ENCODE measurements around the gene YPEL1.
"Not testable (repeated sequence)": the region's sequence is repeated elsewhere in the genome, so short reads cannot be mapped to it uniquely, and the experiment has no call there.

YPEL1 gene

GRCh38 chr22:21730535-21731308 lies 4.9 kb downstream of the YPEL1 start:
- Histone ChIP-seq H3K9me3 (ENCODE audit: control insufficient read depth, low read length) (no peaks in the 10 kb centered on the region), H3K79me2 (peaks cover 5% of the 10 kb centered on the region)

GRCh38 chr22:21729184-21729583 lies 6.4 kb downstream of the YPEL1 start:
- not testable (repeated sequence) for H3K9ac ChIP-seq; H2AFZ ChIP-seq; H3K27me3 ChIP-seq (ENCODE audit: control insufficient read depth, insufficient read depth, low read length); H3K4me3 ChIP-seq (ENCODE audit: low read depth, low read length); H3K4me2 ChIP-seq (ENCODE audit: low read length); H3K79me2 ChIP-seq; H3K4me1 ChIP-seq; H3K27ac ChIP-seq; H3K36me3 ChIP-seq (ENCODE audit: control insufficient read depth, insufficient read depth, low read length); H3K9me3 ChIP-seq (ENCODE audit: control insufficient read depth, low read length)

More at GRCh38 chr22:21730535-21731308, 4.9 kb downstream of the YPEL1 start:
- TF ChIP-seq CTCF (IDR thresholded peaks at IDR 0.05): no peak
- Histone ChIP-seq H3K36me3 (ENCODE audit: control insufficient read depth, insufficient read depth, low read length) (no peaks in the 10 kb centered on the region), H3K9ac (no peak overlapping the region), H3K4me2 (ENCODE audit: low read length) (no peak overlapping the region), H2AFZ (no peak overlapping the region), H3K27me3 (ENCODE audit: control insufficient read depth, insufficient read depth, low read length) (no peaks in the 10 kb centered on the region), H3K4me3 (ENCODE audit: low read depth, low read length) (no peak overlapping the region), H3K4me1 (no peaks in the 10 kb centered on the region), H3K27ac (no peak overlapping the region)

GRCh38 chr22:21728270-21728669 lies 7.3 kb downstream of the YPEL1 start:
- Histone ChIP-seq H3K4me2 (ENCODE audit: low read length) (no peak overlapping the region), H3K36me3 (ENCODE audit: control insufficient read depth, insufficient read depth, low read length) (no peaks in the 10 kb centered on the region), H2AFZ (no peak overlapping the region), H3K27me3 (ENCODE audit: control insufficient read depth, insufficient read depth, low read length) (no peaks in the 10 kb centered on the region), H3K4me3 (ENCODE audit: low read depth, low read length) (no peak overlapping the region), H3K79me2 (peaks cover 5% of the 10 kb centered on the region), H3K9ac (no peak overlapping the region), H3K27ac (no peak overlapping the region), H3K9me3 (ENCODE audit: control insufficient read depth, low read length) (no peaks in the 10 kb centered on the region), H3K4me1 (no peaks in the 10 kb centered on the region)
- no peak for TF ChIP-seq CTCF (IDR thresholded peaks at IDR 0.05)

- Histone ChIP-seq H3K27ac (no peak overlapping the region), H3K4me2 (ENCODE audit: low read length) (no peak overlapping the region), H3K36me3 (ENCODE audit: control insufficient read depth, insufficient read depth, low read length) (no peaks in the 10 kb centered on the region), H3K9me3 (ENCODE audit: control insufficient read depth, low read length) (no peaks in the 10 kb centered on the region), H3K27me3 (ENCODE audit: control insufficient read depth, insufficient read depth, low read length) (no peaks in the 10 kb centered on the region), H3K4me1 (no peaks in the 10 kb centered on the region), H2AFZ (no peak overlapping the region), H3K9ac (no peak overlapping the region), H3K4me3 (ENCODE audit: low read depth, low read length) (no peak overlapping the region), H3K79me2 (peaks cover 5% of the 10 kb centered on the region)
- TF ChIP-seq CTCF (IDR thresholded peaks at IDR 0.05): no peak
Observed at GRCh38 chr22:21727768-21728167, 7.8 kb downstream of the YPEL1 start.

- Histone ChIP-seq H3K4me1 (no peaks in the 10 kb centered on the region), H3K9me3 (ENCODE audit: control insufficient read depth, low read length) (no peaks in the 10 kb centered on the region), H3K9ac (no peak overlapping the region), H2AFZ (no peak overlapping the region), H3K27me3 (ENCODE audit: control insufficient read depth, insufficient read depth, low read length) (no peaks in the 10 kb centered on the region), H3K36me3 (ENCODE audit: control insufficient read depth, insufficient read depth, low read length) (no peaks in the 10 kb centered on the region), H3K4me2 (ENCODE audit: low read length) (no peak overlapping the region), H3K4me3 (ENCODE audit: low read depth, low read length) (no peak overlapping the region), H3K79me2 (peaks cover 5% of the 10 kb centered on the region), H3K27ac (no peak overlapping the region)
- TF ChIP-seq CTCF (IDR thresholded peaks at IDR 0.05): no peak
Observed at GRCh38 chr22:21727159-21727558, 8.4 kb downstream of the YPEL1 start.

All from parathyroid adenoma (tissue), 2 donors.